GM12892 (cell line): Measurements from ENCODE around the gene FNIP2.
"Not testable (repeated sequence)": the region's sequence is repeated elsewhere in the genome, so short reads cannot be mapped to it uniquely, and the experiment has no call there.

Experiments
- POLR2A ChIP-seq: IDR thresholded peaks from 2 replicates; pipeline ENCODE4 v1.6.1; 2011; ENCODE audit warnings: low read depth, low read length, control low read depth
- TAF1 ChIP-seq: IDR thresholded peaks from 2 replicates; pipeline ENCODE4 v1.6.1; 2011; ENCODE audit warnings: low read depth, mild to moderate bottlenecking, control low read depth, low read length, borderline replicate concordance

GRCh38 chr4:158902280-158903078 lies 133.7 kb downstream of the FNIP2 start:
- not testable (repeated sequence) for TF ChIP-seq POLR2A, TAF1
